ENCODE results near the gene MAPKAP1.

MAPKAP1 gene

DNA sequence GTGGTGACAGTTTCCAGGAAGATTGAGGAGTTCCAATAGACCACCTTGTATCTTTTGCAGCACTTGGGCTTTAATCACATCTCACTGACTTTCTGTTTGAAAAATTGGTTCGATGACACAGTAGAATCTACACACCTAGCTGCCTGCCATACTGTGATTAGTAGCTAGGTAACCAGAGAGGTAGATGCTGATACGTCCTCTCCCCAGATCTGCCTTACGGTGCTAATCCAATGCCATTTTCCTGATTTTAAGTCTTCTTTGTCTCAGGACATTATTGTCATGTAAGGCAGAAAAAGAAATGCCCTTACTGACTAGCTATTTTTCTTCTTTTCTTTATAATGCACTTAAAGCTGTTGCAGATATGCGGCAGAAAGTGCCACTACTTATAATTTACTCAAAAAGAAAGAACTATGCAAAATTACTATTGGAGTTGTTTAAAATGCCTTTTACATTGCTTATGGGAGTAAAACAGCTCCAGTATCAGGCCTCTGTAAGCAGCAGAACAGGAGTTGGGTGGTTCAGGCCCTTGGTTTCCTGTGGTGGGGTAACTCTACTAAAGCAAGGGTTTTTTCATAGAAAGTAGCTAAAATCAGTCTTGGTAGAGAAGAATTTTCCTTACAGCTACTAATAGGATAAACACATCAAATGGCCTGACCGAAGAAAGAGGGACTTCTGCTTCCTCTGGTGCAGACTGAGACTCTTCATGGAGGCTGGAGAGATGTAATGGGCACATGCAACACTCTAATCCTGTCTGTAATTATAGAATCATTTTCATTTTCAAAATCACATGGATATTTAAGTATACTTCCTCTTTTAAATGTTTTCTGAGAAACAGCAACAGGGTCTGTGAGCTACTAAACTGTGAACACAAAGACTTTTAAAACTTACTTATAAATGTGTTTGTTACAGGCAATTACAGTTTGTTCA lies 177.2 kb downstream of the MAPKAP1 start:
- H3K4me3 ChIP-seq (ENCODE audit: low read length) = no peak overlapping the region
- no peak for DNase-seq (ENCODE audit: low read depth)
- TF ChIP-seq, protein P1, sequence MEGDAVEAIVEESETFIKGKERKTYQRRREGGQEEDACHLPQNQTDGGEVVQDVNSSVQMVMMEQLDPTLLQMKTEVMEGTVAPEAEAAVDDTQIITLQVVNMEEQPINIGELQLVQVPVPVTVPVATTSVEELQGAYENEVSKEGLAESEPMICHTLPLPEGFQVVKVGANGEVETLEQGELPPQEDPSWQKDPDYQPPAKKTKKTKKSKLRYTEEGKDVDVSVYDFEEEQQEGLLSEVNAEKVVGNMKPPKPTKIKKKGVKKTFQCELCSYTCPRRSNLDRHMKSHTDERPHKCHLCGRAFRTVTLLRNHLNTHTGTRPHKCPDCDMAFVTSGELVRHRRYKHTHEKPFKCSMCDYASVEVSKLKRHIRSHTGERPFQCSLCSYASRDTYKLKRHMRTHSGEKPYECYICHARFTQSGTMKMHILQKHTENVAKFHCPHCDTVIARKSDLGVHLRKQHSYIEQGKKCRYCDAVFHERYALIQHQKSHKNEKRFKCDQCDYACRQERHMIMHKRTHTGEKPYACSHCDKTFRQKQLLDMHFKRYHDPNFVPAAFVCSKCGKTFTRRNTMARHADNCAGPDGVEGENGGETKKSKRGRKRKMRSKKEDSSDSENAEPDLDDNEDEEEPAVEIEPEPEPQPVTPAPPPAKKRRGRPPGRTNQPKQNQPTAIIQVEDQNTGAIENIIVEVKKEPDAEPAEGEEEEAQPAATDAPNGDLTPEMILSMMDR (IDR thresholded peaks at IDR 0.05; ENCODE audit: insufficient read depth, low read depth, low read length, missing control alignments) = no peak

DNA sequence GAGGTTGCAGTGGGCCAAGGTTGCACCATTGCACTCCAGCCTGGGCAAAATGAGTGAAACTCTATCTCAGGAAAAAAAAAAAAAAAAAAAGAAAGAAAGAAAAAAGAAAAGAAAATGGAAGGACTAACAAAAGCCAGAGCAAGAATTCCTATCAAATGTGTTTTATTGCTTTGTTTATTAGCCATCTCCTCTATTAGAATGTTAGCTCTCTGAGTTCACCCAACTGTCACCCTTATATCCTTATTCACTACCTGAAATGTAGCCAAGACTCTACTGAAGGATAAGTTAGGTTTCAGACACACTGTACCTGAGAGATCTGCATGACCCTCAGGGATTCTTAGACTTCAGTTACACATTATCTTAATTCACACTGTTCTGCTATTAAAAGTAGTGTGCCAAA lies 177.9 kb downstream of the MAPKAP1 start:
- TF ChIP-seq, protein P1 (IDR thresholded peaks at IDR 0.05; ENCODE audit: insufficient read depth, low read depth, low read length, missing control alignments) = no peak
- no peak for DNase-seq (ENCODE audit: low read depth)
- H3K4me3 ChIP-seq (ENCODE audit: low read length) = no peak overlapping the region

- no peak overlapping the region for H3K4me3 ChIP-seq (ENCODE audit: low read length)
- TF ChIP-seq, protein P1 (IDR thresholded peaks at IDR 0.05; ENCODE audit: insufficient read depth, low read depth, low read length, missing control alignments) = no peak
- no peak for DNase-seq (ENCODE audit: low read depth)
Observed at GRCh38 chr9:125527471-125528002, 179.5 kb downstream of the MAPKAP1 start.

GRCh38 chr9:125525921-125526631 lies 180.9 kb downstream of the MAPKAP1 start:
- H3K4me3 ChIP-seq (ENCODE audit: low read length) = no peak overlapping the region
- TF ChIP-seq, protein P1 (IDR thresholded peaks at IDR 0.05; ENCODE audit: insufficient read depth, low read depth, low read length, missing control alignments) = no peak
- DNase-seq (ENCODE audit: low read depth) = no peak

DNA sequence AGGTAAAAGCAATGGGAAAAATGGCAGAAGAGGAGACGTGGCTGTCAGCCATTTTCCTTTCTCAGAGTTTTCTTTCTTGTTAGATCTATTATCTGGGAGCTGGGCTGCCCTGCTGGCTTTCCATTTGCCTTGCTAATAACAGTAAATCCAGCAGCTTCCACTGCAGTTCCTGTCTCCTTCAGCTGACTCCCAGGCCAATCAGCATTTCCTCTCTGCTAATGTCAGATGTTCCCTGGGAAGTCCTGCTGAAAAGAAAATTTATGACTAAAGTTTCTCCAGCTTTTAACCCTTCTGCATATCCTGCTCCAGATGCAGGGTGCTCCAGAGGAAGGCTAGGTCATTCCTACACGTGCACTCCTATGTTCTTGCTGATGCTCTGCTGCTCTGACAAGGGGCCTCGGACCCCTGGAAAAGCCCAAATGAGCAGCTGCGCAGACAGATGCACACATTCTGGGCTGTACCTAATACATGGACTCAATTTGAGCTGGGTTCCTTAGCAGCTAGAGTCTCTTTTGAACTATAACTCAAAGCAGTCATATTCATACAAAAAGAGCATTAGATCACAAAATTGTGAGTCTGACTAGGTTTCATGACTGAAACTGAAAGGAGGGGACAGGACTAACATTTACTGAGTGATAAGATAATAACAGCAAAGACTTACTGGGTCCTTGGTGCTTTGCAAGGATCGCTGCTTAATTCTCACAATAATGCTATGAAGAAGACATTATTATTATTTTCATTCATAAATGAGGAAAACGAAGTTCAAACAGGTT lies 182.2 kb downstream of the MAPKAP1 start:
- no peak overlapping the region for H3K4me3 ChIP-seq (ENCODE audit: low read length)
- DNase-seq (ENCODE audit: low read depth) = no peak
- TF ChIP-seq, protein P1 (IDR thresholded peaks at IDR 0.05; ENCODE audit: insufficient read depth, low read depth, low read length, missing control alignments) = no peak

DNA sequence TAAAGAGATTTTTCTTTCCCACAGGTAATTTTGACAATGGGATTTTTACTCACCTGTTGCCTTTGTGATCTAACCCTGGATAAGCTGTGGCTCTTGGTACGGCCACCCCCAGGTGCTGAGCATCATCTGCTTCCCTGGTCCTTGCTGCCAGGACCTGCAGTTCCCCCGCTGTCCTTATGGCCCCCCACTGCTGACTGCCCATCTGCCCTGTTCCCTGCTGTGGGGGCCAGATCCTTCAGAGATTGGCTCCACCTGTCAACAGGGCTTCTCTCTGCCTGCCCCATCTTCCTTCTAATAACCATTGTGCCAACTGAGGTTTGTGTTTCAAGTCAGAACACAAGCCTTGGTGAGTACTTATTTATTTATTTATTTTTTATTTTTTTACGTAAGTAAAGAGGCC lies 183.3 kb downstream of the MAPKAP1 start:
- TF ChIP-seq, protein P1 (IDR thresholded peaks at IDR 0.05; ENCODE audit: insufficient read depth, low read depth, low read length, missing control alignments) = no peak
- DNase-seq (ENCODE audit: low read depth) = no peak
- no peak overlapping the region for H3K4me3 ChIP-seq (ENCODE audit: low read length)
